NCI-H2107 treated with DMSO at 0.1 percent for 48 hours (cell line): ENCODE data around the gene NAT14.

Source experiments
- DNase-seq: peaks from one replicate; lab custom pipeline; 2025; ENCODE audit not compliant: unreplicated experiment; lab: John Stamatoyannopoulos, UW

Gene NAT14

GRCh38 chr19:55467236-55468053, 17.5 kb upstream of the NAT14 start:
- no peak for DNase-seq

DNA sequence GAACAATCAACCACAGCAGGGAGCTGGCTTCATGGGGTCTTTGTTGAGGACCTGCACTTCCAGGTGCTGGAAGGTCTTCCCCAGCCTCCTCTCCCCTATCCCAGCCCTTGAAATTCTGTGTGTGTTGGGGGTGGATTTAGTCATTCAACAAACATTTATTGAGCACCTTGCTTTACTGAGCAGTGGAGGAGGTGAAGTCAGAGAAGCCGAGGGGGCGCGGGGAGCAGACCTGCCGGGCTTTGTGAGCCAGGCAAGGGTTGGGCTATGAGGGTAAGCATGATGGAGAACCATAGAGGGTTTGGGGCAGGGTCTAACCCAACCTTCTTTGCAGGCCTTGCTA, 17.0 kb upstream of the NAT14 start:
- DNase-seq = no peak

DNA sequence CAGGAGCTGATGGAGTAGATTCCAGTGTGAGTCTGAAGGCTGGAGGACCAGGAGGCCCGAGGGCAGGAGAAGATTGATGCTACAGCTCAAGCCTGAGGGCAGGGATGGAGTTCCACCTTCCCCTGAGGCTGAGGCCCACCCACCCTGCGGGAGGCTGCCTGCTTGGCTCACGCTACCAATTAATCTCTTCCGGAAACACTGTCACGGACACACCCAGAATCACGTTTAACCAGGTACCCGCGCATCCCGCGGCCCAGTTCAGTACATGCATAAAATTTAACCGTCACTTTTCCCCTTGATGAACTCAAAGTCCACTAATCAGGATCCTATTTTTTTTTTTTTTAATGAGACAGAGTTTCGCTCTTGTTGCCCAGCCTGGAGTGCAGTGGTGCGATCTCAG, 13.7 kb upstream of the NAT14 start:
- no peak for DNase-seq

DNA sequence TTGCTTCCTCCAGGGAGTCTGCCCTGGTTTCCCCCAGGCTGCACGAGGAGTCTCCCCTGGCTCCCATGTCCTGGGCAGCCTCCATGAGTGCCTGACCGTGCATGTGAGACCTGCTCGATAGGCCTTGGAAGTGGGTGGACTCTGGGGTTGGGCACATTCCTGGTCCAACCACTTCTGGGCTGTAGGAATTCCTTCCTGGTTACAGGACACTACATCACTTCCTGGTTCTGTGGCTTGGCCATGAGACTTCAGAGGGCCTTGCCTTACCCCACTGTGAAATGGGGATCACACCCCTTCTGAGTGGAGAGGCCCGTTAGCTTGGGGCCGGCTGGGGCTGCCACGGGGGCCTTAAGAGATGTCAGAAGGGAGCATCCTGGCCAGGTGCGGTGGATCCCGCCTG, 12.5 kb upstream of the NAT14 start:
- DNase-seq = no peak

DNA sequence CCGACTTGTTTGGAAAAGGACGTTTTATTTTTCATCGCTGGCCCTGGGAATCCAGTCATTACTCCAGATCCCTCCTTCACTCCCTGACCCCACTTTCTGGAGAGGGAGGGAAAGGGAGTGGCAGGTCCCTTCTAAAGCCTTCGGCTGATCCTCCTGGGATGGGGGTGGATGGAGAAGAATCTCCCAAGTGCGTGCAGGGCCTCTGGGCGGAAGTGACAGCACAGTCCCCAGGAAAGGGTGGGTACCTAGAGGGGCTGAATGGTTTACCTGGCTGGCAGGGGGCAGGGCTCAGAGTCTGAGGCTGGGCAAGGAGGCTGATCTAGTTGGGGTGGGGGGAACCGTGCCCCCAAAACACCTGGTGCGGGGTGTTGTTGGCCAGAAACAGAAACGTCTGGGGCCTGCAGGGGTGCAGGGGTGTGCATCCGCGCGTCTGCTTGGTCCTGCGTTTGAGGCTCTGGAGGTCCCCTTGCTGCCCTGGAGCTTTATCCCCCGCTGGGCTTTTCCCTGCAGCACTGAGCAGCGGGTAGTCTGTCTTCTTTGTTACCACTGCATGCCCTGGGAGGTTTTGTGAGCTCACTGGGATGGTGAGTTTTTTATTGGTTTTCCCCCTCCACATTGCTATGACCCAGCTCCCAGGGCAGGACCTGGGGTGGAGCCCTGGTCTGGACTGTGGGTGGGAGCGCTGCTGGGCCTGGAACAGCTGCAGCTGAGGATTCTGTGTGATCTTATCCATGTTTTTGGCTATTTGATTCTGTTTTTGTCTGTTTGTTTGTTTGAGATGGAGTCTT, 11.6 kb upstream of the NAT14 start:
- DNase-seq = no peak

GRCh38 chr19:55474269-55475265, 10.4 kb upstream of the NAT14 start:
- DNase-seq = no peak

DNA sequence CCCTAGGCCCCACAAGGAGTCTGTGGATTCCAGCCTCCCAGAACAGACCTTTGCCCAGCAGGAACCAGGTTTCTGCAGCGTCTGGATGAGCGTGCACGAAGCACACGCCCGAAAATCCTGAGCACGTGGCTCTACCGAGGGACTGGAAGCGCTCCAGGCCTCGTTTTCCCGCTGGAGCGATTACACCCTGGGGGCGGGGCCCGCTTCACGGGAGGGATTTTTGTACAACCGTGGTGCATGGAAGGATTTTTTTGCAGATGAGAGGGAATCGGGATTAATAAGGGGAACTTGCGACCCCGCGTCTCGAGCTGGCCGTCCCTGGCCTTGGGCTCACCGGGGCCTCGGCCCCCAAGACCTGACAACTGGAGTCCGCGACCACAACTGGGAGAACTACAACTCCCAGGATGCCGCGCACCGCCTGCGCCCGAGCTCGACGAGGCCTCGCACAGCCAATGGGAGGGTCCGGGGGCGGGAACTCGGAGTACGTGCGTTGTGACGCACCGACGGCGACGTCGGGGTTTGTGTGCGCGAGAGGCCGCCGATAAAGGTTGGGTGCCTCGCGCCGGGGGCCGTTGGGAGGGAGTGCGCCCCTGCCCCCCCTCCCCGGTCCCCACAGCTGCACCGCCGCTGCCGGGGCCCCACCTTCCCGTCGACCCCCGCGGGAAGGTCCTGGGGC, 8.8 kb upstream of the NAT14 start, which contains the start of gene ZNF628:
Gene ZNF628 (plus strand): TSS at position 518 of the 676 bp plus-strand sequence. CDS start 3,294 bp downstream, outside the sequence.
- peak; percentile 91 for DNase-seq

DNA sequence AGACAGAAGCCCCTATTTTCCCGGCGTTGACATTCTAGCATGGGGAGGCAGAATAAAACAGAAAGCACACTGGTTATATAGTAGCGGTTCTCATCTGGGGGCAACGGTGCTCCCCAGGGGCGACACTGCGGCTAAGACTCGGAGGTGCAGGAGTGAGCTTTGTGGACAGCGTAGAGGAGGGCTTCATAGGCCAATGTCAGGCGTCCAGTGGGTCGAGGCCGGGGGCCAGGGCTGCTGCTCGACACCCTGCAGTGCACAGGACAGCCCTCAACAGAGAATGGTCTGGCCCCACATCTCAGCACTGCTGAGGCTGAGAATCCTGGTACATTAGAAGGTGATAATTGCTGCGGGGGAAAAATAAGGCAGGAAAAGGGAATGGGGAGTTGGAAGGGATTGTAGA, 7.1 kb upstream of the NAT14 start:
- no peak for DNase-seq

DNA sequence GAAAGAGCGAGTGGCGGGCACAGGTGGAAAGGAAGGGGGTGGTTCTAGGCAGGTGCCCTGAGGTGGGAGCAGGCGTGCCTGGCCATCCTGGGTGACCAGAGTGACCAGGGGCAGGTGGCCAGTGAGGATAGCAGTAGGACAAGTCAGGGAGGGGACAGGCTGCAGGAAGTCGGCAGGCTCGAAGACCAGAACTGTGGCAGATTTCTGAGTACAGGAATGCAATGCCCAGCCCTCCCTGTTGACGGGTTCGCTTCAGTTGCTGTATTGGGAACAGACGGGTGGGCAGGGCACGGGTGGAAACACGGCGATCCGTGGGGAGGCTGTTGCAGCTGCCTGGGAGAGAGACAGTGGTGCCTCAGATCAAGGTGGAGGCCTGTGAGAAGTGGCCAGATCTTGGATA, 6.6 kb upstream of the NAT14 start:
- DNase-seq = no peak

- no peak for DNase-seq
Observed at GRCh38 chr19:55479045-55479444, 5.9 kb upstream of the NAT14 start.

GRCh38 chr19:55479451-55480230, 5.3 kb upstream of the NAT14 start:
- DNase-seq = no peak

GRCh38 chr19:55481148-55481793, 3.7 kb upstream of the NAT14 start:
- DNase-seq = no peak

DNA sequence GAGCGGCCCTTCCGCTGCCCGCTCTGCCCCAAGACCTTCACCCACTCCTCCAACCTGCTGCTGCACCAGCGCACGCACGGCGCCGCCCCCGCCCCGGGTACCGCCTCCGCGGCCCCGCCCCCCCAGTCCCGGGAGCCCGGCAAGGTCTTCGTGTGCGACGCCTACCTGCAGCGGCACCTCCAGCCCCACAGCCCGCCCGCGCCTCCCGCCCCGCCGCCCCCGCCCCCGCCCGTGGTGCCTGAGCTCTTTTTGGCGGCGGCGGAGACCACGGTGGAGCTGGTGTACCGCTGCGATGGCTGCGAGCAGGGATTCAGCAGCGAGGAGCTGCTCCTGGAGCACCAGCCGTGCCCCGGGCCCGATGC, 3.2 kb upstream of the NAT14 start:
- DNase-seq = no peak

DNA sequence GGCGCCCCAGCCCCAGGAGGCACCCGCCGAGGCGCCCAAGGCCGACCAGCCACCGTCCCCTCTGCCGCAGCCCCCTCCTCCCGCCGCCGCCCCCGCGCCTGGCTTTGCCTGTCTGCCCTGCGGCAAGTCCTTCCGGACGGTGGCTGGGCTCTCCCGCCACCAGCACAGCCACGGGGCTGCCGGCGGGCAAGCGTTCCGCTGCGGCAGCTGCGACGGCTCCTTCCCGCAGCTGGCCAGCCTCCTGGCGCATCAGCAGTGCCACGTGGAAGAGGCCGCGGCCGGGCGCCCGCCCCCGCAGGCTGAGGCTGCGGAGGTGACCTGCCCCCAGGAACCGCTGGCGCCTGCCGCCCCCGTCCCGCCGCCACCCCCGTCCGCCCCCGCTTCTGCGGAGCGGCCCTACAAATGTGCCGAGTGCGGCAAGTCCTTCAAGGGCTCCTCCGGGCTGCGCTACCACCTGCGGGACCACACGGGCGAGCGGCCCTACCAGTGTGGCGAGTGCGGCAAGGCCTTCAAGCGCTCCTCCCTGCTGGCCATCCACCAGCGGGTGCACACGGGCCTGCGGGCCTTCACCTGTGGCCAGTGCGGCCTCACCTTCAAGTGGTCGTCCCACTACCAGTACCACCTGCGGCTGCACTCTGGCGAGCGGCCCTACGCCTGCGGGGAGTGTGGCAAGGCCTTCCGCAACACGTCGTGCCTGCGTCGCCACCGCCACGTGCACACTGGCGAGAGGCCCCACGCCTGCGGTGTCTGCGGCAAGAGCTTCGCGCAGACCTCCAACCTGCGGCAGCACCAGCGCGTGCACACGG, 2.6 kb upstream of the NAT14 start:
- DNase-seq = no peak

DNA sequence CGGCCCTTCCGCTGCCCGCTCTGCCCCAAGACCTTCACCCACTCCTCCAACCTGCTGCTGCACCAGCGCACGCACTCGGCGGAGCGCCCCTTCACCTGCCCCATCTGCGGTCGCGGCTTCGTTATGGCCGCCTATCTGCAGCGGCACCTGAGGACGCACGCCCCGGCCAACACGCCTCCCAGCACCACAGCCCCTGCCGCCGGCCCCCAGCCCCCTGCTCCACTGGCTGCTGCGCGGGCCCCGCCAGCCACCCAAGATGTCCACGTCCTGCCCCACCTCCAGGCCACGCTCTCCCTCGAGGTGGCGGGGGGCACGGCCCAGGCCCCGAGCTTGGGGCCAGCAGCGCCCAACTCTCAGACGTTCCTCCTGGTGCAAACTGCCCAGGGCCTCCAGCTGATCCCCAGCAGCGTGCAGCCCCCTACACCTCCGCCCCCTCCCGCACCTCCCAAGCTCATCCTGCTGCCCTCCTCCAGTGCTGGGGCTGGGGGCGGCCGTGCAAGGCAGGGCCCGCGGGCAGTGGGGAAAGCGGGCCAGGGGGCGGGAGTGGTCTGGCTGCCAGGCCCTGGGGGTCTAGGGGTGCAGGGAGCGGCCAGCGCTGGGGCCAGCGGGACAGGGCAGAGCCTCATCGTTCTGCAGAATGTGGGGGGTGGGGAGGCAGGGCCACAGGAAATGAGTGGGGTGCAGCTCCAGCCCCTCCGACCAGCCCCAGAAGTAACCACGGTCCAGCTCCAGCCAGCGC, 1.9 kb upstream of the NAT14 start:
- DNase-seq = no peak

GRCh38 chr19:55483706-55484592, 1.0 kb upstream of the NAT14 start:
- DNase-seq = no peak

GRCh38 chr19:55485439-55486011, 537 bp downstream of the NAT14 start:
- peak; percentile 59 for DNase-seq
